ENCODE measurements around the gene BEND3.
"Not testable (repeated sequence)": the region's sequence is repeated elsewhere in the genome, so short reads cannot be mapped to it uniquely, and the experiment has no call there.

The BEND3 gene

GRCh38 chr6:107059606-107060005 is 55.7 kb downstream of the BEND3 start:
- no peak overlapping the region for H3K27ac ChIP-seq
- no peak overlapping the region for H3K4me3 ChIP-seq

DNA sequence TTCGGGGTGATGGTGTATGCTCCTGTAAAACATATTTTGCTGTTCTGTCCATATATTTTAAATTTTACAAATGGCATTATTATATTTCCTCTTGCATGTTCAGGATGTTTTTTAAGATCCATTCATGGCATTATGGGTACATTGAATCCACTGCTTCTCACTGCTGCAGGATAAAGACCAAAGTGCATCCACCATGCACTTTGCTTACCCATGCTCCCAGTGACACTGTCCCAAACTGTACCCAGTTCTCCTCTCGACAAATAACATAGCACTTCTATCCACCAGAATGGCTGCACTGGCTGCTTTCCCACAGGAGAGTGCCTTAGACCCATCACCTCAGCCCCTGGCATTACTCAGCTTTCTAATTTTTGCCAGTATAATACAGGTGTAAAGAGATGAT is 57.6 kb downstream of the BEND3 start:
- H3K4me3 ChIP-seq, result no peak overlapping the region
- no peak overlapping the region for H3K27ac ChIP-seq

DNA sequence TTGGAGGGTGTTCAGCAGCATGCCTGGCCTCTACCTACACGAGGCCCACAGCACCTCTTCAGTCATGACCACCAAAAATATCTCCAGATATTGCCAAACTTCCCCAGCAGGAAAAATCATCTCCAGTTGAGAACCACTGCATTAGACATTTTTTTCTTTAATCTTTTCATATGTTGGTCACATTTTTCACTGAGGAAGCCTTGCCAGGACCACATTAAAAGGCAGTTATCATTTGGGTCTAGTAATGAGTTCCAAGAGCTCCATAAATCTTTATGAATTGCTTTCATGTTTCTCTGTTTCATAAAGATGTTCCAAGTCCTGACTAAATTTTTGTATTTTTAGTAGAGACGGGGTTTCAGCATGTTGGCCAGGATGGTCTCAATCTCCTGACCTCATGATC is 58.5 kb downstream of the BEND3 start:
- Histone ChIP-seq H3K27ac (no peak overlapping the region), H3K4me3 (no peak overlapping the region)

- Histone ChIP-seq H3K4me3 (no peak overlapping the region), H3K27ac (no peak overlapping the region)
These were observed 67.5 kb downstream of the BEND3 start for GRCh38 chr6:107047807-107048206.

- H3K27ac ChIP-seq, result no peak overlapping the region
- H3K4me3 ChIP-seq, result no peak overlapping the region
These were observed 69.3 kb downstream of the BEND3 start for GRCh38 chr6:107045826-107046675.

DNA sequence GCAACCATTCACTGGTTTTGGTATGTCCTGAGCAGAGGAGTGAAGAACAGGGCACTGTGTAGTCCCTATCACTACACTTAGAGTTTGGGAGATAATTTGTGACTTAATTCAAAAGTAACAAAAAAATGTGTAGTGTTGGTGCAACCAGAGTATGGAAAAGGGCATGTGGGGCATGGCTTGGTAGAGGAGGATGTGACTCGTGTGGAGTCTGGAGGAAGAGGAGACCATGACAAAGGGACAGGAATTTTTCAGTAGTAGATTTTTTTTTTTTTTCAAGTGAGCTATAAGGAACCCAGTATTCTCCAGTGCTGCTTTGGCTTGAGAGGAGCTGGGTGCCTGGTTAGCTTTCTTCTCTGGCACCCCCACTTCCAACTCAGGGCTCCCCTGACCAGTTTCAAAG is 82.2 kb downstream of the BEND3 start:
- Histone ChIP-seq H3K27ac (no peak overlapping the region), H3K4me3 (no peak overlapping the region)

DNA sequence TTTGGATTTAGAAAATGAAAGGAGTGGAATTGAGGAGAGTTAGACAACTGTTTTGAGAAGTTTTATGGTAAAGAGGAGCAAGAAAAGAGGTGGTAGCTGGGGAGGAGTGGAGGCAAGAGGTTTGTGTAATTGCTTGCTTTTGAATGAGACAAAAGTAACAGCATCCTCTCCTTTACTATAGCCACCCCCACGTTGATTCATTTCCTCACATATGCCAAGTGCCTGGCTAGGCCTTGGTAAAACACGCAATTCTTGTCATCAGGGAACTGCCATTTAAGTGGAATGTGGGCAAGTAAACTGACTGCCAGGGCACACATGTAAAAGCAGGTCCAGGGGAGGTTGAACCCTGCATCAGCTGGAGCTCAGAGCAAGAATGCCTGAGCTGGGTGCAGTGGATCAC is 83.3 kb downstream of the BEND3 start:
- H3K4me3 ChIP-seq, result no peak overlapping the region
- no peak overlapping the region for H3K27ac ChIP-seq

DNA sequence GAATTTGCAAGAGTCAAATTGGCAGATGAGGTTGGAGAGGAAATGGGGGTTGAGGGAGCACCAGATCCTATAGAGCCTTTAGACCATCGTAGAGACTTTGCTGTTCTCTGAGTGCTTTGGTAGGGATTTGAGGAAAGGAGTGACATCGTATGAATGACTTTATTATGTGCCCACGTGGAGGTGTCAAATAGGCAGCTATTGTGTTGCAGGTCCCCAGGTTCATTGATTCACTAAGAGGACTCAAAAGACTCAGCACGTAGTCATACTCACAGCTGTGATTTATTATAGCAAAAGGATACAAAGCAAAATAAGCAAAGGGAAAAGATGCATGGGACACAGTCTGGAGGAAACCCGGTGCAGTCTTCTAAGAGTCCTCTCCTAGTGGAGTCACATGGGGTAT is 85.2 kb downstream of the BEND3 start:
- H3K27ac ChIP-seq, result no peak overlapping the region
- no peak overlapping the region for H3K4me3 ChIP-seq

DNA sequence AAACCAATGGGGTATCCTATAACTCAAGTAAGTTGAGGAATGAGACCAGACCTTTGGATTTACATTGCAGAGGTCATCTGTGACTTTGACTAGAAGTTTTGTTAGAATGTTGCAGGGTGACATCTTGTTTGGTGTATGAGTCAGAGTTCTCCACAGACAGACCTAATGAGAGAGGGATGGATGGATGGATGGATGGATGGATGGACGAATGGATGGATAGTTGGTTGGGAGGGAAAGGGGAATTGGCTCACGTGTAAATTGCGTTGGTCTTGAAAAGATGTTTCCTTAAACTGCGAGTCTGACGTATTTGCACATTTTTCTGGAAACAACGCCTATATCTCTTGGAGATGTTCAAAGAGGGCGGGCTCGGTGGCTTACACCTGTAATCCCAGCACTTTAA is 88.3 kb downstream of the BEND3 start:
- Histone ChIP-seq H3K27ac (no peak overlapping the region), H3K4me3 (no peak overlapping the region)

DNA sequence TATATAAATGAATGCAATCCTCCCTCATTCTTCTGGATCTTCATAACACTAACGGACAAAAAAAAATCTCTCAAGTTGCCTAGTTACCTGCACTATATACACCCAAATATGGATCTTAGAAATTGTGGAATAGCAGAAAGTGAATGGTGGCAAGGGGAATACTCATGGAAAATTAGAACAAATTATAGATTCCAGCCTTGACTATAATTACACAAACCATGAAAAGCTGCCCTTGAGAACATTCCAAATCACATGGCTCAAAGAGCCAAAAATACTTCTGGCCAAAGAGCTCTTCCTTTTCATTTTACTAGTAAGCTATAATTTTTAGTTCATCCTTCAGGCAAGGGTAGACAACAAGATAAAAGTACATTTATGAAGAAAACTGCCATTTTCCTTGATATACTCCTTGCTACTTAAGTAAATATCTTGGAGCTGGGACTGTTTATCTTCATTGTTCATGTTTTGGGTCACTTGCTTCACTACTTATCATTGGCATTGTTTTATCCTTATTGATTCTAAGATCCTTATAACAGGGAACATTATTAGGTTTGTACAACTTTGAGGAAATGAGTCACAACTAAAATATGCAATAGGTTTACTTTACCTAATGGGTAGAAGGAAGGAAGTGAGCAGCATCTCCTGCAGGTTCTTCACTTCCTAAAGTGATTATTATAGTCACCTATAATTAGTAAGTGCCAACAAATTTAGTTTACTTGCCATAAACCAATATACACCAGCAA is 93.7 kb downstream of the BEND3 start:
- Histone ChIP-seq H3K4me3 (no peak overlapping the region), H3K27ac (no peak overlapping the region)

GRCh38 chr6:107020239-107020638 is 95.1 kb downstream of the BEND3 start:
- Histone ChIP-seq H3K27ac (no peak overlapping the region), H3K4me3 (no peak overlapping the region)

- H3K27ac ChIP-seq, H3K4me3 ChIP-seq: not testable (repeated sequence)
These were observed 95.7 kb downstream of the BEND3 start for GRCh38 chr6:107019628-107020027.

DNA sequence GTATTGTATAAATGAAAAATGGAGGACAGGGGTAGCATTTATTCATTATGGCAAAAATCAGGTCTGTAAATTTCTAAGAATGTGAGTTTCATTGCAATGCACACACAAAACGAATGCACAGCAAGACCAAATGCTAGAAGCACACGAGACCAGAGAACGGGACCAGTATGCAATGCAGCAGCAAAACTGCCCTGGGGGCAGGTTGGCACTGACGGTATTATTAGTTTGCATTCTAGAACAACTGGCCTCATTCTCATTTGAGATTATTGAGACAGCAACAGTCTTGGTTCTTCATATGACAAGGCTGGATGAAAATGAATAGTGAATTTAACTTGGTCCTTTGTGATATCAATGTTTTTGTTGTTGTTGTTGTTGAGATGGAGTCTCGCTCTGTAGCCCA is 96.3 kb downstream of the BEND3 start:
- no peak overlapping the region for H3K27ac ChIP-seq
- H3K4me3 ChIP-seq, result no peak overlapping the region
